ENCODE measurements around the gene PRKCZ.
"Not testable (repeated sequence)": the region's sequence is repeated elsewhere in the genome, so short reads cannot be mapped to it uniquely, and the experiment has no call there.

The PRKCZ gene

DNA sequence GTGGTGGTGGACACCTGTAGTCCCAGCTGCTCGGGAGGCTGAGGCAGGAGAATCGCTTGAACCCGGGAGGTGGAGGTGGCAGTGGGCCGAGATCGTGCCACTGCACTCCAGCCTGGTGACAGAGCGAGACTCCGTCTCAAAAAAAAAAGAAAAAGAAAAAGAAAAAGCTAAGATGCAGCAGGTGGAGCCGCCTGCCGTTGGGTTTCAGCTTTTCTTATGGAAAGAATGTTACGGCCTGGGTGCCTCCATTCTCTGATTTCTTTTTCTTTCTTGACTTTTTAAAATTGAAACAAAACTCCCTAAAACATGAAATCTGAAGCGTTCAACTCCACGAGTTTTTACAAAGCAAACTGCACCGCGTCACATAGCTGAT is 64.4 kb downstream of the PRKCZ start:
- not testable (repeated sequence) for DNase-seq (ENCODE audit: low read depth in 2 of 3, low spot score in 2 of 3)

DNA sequence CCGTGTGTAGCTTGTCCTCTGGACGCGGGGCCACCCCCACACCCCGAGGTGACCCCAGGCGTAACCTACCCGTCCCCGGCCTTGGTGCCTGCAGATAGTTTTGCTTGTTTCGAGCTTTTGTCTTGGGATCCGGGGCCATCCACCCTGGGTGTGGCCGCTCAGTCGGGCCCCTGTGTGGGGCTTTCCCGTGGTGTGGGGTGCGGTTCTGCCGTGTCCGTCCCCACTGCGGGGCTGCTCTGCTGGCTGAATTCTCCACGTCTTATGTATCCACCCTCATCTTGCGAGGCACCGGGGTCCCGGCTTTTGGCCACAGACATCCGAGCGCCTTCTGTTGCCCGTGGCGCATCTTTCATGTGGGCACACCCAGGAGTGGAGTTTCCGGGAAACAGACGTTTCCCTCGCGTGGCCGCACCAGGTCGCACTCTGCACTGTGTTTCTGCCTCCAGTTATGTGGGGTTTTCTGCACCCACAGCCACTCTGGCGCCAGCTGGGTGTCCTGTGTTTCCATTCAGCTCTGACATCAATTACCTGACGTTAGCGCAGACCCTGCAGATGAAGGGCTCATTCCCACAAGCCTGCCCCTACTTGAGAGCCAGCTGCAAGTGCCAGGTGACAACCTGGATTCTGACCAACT is 64.9 kb downstream of the PRKCZ start:
- DNase-seq (ENCODE audit: low read depth in 2 of 3, low spot score in 2 of 3), result no peak

DNA sequence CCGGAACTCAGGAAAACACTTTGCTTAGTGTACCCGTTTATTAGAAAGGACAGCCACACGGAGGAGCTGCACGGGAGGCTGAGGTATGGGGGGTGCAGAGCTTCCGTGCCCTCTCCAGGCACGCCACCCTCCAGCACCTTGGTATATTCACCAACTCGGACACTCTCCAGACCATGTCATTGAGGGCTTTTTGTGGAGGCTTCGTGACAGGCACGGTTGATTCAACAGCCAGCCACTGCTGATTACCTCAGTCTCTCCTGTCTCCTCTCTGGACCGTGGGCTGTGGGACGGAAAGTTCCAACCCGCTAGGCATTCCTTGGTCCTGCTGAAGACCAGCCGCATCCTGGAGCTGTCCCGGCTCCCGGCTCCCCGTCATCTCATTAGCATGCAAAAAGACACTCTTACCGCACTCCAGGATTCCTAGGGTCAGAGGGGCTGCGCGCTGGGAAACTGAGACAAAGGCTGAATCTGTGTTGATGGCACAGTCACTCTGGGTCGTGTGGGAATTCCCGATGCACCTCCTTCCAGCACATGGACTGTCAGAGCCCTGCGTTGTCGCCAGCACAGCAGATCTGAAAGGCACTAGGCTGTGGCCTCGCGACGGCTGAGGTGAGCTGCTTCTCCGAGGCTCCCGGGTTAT is 65.6 kb downstream of the PRKCZ start:
- DNase-seq (ENCODE audit: low read depth in 2 of 3, low spot score in 2 of 3), result no peak

DNA sequence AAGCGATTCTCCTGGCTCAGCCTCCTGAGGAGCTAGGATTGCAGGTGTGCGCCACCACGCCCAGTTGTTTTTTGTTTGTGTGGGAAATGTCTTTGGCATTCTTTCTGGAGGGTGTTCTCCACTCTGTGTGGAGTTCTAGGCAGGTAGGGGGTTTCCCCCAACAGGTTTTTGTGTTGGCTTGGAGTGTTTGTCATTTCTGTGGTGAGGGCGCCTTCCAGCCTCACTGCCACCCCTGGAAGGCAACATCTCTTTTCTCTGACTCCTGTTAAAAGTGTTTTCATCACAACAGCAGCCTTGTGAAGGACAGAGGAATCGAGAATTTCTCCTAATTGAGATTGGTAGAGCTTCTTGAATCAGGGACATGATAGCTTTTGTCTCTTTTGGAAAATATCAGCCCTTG is 69.7 kb downstream of the PRKCZ start:
- DNase-seq (ENCODE audit: low read depth in 2 of 3, low spot score in 2 of 3), result no peak

DNA sequence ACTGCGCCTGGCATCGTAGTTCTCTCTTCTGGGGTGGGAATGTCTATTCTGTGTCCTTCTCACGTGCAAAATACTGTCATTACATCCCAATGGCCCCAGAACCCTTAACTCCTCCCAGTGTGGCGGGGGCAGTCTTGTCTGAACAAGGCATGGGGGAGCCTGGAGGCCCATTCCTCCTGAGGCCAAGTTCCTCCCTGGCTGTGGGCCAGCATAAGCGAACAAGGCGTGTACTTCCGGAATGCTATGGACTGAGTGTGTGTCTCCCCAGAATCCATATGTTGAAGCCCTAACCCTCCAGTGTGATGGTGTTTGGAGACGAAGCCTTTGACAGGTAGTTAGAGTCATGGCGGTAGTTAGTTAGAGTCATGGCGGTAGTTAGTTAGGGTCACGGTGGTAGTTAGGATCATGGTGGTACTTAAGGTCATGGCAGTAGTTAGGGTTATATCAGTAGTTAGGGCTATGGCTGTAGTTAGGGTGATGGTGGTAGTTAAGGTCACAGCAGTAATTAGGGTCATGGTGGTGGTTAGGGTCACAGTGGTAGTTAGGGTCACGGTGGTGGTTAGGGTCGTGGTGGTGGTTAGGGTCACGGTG is 71.0 kb downstream of the PRKCZ start:
- no peak for DNase-seq (ENCODE audit: low read depth in 2 of 3, low spot score in 2 of 3)

DNA sequence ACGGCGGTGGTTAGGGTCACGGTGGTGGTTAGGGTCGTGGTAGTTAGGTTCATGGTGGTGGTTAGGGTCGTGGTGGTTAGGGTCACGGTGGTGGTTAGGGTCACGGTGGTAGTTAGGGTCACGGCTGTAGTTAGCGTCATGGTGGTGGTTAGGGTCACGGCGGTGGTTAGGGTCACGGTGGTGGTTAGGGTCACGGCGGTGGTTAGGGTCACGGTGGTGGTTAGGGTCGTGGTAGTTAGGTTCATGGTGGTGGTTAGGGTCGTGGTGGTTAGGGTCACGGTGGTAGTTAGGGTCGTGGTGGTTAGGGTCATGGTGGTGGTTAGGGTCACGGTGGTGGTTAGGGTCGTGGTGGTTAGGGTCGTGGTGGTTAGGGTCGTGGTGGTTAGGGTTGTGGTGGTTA is 71.6 kb downstream of the PRKCZ start:
- not testable (repeated sequence) for DNase-seq (ENCODE audit: low read depth in 2 of 3, low spot score in 2 of 3)

DNA sequence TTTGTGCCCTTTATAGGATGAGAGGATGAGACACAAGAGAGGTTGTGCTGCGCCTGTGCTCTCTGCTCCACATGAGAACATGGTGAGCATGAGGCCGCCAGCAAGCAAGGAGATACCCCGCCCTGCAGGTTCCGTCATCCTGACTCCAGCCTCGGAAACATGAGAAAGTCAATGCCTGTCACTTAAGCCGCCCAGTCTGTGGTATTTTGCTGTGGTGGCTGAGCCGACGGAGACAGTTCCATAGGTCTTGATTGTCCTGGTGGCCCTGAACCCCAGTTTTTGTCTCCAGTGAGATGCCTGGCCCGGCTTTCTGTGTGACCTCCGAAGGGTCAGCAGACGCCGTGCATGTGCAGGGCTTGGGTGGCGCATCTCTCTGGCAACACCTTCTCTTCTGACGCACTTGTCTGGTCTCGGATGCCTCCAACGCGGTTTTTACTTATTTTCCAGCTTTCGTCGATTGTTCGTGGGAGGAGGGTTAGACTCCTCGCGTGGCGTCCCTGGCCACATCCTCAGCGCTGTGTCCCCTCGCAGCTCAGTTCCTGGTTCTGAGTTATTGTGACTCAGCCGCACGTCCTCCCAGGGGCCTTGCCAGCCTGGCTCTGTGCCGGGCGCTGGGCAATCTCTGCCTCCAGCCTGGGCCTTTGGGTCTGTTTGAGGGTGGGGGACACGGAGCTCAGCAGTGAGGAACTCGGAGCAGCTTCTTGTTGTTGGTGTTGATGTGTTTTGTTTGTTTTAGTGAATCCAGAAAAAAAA is 74.4 kb downstream of the PRKCZ start:
- no peak for DNase-seq (ENCODE audit: low read depth in 2 of 3, low spot score in 2 of 3)

DNA sequence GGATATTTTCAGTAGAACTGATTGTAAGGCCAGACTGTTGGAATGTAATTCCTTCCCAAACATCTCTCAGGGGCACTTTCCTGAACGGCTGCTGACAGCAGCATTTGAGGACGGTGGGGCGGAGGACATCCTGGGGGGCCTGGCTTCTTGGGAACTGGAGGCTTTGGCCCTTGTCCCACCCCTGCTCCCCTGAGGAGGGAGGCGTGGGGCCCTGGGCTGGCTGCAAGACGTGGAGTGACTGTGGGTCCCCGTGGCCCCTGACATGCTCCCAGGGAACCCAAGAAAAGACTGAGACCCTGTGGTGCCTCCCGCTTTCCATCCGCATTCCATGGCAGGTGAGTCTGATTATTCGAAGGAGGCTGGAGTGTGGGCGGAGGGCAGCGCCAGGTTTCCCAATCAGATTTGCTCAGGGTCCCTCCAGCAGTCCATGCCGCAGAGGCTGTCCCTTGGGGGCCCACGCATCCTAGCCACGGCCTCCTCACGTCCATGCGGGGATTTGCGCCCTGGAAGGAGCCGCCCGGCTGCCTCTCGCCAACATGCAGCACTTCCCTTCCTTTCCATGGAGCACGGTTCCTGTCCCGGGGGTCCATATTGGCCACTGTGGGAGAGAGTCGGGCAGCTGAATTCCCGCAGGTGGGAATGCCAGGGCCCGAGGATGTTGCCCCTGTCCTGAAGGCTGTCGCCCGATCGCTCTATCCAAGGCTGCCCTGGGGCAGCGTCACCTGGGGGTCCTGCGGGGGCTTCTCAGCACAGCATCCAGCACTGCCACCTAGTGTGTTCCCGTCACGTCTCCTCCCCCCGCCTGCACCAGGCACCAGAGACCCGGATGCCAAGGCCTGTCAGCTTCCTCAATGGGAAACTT is 75.4 kb downstream of the PRKCZ start:
- DNase-seq (ENCODE audit: low read depth in 2 of 3, low spot score in 2 of 3), result no peak

DNA sequence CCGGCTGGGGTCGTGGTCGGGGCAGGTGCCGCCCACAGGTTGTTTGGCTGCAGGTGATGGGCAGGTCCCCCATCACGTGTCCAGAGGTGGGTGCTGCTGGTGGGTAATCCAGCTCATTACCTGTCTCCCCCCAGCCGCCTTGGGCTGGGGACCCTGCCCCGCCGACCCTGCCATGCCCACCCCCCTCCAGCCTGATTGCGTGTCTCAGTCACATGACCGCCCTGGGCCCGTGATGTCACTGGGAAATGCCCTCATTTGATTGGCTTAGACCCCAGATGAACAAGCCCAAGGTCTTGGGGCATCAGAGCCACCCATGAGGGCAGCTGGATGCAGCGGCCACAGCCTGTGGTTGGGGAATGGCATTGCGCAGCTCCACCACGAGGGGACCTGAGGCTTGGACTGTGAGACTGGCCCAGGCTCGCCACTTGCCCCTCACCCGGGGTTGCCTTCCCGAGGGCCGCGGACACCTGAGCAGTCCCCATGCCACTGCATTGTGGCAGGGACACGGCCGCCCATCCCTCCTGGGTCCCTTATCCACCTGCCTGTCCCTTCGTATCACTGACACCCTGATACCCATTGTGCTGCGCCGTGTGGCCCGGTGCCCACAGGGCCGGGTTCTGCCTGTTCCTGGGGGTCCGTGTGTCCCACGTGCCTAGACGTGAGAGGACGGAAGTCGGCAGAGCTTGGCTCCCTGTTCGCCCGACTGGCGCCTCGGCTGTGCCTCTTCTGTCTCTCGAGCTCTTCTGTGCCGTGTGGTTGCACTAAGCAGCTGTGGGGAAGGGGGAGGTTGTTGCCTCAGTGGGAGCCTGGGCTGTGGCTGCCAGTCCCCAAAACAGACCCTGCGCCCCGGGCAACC is 76.3 kb downstream of the PRKCZ start:
- no peak for DNase-seq (ENCODE audit: low read depth in 2 of 3, low spot score in 2 of 3)

DNA sequence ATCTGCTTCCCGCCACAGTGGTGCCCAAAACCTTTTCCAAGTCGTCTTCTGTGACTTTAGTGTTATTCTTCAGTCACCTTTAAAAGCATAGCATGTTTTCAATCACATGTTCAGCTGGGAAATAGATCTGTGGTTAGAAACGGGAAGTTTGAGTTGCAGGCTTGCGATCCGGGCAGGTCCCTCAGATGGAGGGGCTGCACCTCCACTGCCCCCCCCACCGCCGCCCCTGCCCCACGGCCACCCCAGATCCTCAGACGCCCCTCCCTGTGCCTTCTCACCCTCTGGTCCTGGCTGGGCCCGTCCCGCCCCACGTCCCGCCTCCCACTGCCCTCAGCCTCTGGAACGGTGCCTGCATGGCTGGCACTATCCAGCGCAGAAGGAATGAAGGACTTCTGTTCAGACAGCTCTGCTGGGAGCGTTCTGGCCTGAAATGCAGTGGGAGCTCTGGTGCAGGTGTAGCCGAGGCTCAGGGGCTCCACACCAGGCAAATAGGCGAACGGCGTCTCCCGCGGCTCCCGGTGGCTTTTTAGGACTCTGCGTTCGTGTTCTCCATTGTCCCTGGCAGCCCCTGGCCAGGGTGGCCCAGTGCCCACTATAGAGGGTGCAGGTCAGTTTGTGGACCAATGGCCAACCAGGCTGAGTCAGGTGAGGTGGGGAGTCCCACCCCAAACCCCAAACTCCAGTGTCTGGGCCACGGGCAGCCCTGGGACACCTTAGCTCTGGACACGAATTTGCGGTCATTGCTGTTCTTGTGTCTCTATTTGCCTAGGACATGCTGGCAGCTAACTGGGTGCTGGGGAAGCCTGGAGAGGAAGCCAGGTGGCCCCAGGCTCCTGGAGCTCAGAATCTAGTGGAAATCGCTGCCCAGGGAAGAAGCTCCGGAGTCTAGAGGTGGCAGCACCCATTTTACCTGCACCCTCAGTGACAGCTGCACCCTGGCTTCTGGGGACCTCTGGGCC is 77.3 kb downstream of the PRKCZ start:
- DNase-seq (ENCODE audit: low read depth in 2 of 3, low spot score in 2 of 3), result no peak

DNA sequence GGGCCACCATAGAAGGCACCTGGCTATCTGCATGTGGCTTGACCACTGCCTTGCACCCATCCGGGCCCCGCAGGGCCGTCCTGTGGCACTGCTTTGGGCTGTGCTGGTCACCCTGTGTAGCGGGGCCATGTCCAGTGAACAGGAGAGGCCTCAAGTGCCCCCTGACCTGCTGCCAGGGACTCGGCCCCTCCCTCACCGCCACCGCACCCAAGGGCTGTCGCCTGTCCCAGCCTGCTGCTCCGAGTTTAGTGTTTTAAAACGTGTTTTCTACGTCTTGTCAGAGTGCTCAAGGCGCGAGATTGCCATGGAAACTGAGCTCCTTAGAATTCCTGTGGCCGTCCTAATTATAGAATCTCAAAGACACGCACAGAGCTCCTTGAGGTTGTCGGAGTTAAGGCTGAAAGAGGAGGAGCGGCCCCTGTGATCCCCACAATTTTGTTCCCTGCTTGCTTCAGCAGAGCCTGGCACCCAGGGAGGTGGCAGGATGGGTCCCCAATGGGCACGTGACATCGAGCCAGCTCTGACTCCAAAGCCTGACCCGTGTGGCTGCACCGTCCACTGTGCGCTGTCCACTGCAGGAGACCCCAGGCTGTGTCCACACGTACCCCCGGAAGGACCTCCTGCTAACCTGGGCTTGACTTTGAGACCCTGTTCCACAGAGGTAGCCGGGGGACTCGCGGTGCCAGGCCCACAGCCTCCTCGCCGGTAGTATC is 78.1 kb downstream of the PRKCZ start:
- DNase-seq (ENCODE audit: low read depth in 2 of 3, low spot score in 2 of 3), result no peak

DNA sequence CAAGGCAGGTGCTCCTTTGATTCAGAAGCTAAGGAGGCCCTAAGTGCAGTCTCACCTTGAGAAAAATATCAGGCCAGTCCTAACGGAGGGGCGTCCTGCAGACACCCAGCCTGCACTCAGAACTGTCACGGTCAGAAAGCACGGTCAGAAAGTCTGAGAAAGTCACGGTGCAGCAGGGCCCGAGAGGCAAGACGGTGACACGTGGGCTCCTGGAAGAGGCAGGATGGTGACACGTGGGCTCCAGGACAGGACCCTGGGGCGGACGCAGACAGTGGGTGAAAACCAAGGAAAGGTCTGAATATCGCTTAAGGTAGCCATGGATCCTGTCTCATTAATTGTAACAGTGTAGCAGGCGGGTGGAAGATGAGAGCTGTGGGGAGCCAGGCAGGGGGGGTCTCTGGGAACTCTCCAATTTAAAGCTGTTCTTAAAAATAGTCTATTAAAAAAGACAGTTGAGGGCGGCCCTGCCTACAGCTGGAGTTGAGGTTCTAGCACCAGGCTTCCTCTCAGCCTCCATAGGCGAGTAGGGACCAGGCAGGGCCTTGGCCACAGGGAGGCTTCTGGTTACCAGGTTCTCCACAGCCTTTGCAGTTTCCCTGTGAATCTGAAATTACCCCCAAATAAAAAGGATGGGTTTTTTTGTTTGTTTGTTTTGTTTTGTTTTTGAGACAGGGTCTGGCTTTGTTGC is 79.2 kb downstream of the PRKCZ start:
- no peak for DNase-seq (ENCODE audit: low read depth in 2 of 3, low spot score in 2 of 3)

DNA sequence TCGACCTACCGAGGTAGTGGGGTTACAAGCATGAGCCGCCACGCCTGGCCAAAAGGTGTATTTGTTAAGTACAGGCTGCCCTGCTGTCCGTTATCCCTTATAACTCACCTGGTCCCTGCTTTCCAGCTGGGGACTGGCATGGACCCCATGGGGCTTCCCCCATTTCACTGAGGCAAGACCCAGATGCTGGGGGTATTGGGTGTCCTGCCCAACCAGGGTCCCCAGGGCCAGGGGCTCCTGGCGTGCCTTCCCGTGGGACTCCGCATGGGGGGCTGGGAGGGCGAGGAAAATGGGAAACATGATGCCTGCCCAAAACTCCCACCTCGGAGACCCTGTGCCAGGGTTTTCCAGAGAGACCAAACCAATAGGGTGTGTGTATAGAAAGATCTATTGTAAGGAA is 79.9 kb downstream of the PRKCZ start:
- no peak for DNase-seq (ENCODE audit: low read depth in 2 of 3, low spot score in 2 of 3)

DNA sequence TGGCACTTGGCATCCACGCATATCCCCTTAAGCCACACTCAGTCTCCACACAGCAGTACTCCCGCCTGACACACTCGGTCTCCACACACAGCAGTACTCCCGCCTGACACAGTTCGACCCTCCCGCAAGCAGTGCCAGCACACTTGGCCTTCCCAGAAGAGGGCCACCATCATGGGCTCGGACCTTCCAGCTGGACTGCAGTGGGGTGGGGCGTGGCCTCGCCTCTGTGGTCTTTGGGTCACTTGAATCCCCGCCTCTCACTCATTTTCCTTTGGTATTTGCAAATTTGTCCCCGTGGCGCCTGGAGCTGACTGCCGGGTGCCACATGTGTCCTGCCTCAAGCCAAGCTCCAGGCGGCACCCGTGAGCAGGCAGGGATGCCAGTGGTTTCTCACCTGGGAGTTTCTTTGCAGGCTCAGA is 80.7 kb downstream of the PRKCZ start:
- no peak for DNase-seq (ENCODE audit: low read depth in 2 of 3, low spot score in 2 of 3)

DNA sequence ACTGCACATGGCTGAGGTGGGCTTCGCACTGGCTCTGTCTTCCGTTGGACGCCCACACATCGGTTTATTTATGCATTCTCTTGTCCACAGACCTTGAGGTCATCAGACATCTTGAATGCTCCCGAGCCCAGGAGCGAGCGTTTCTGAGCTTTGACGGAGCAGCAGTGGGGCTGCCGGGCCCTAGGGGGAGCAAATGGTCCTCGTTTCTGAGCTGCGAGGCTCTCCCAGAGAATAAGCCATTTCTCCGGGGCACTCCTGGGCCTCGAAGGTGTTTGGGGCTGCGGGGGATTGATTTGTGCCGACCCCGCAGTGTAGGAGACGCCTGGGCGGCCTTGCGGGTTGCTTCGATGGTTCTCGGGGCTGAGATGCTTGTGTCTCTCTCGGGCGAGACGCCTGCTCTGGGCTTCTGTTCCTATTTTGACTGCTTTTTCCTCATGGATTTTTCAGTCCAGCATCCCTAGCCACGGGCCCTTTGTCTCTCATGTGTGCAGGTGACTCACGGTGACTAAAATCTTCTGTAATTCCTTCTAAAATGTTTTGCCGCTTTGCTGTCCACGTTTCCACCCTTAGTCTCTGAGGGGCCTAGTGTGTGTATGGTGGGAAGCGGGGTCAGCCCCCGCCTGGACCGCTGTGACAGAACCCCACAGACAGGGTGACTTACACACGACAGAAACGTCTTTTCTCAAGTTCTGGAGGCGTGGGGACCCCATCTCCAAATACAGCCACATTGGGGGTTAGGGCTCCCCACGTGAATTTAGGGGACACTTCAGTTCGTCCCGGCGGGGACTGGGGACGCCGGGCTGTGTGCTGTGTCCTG is 82.2 kb downstream of the PRKCZ start:
- DNase-seq (ENCODE audit: low read depth in 2 of 3, low spot score in 2 of 3), result no peak

DNA sequence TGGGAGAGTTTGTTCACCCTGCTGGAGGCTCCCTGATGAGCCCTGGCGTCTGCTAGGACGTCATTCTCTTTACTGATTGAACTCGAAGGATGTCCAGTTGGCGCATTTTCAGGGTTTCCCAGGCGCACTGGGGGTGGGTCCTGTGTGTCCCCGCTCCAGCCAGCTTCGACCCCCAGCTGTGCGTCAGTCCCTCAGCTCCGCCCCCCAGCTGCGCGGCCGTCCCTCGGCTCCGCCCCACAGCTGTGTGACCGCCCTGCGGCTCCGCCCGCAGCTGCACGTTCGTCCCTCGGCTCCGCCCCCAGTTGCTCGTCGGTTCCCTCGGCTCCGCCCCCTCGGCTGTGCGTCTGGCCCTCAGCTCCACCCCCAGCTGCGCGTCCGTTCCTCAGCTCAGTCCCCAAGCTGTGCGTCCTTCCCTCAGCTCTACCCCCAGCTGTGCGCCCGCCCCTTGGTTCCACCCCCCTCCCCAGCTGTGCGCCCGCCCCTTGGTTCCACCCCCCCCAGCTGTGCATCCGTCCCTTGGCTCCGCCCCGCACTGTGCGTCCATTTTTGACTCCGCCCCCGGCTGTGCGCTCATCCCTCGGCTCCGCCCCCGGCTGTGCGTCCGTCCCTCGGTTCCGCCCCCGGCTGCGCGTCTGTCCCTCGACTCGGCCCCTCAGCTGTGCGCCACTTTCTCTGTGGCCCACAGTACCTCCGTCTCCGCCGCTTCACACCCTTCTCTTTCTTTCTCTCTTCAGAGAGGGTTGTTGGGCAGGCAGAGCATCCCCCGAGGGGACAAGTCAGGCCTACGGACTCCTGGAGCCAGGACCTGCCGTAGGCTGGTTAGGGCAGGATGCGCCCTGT is 83.0 kb downstream of the PRKCZ start:
- DNase-seq (ENCODE audit: low read depth in 2 of 3, low spot score in 2 of 3), result peak; percentile 88 to 91 (median 89)

Data from activated CD8-positive, alpha-beta memory T cell treated with anti-CD3 and anti-CD28 coated beads for 48 hours (primary cell).